HTR-8/SVneo (cell line): ENCODE measurements around the gene LEMD1.
A peak's percentile ranks its signal among the peaks of the same experiment; 100 is the strongest.
"Not testable (repeated sequence)": the region's sequence is repeated elsewhere in the genome, so short reads cannot be mapped to it uniquely, and the experiment has no call there.

Source experiments
- DNase-seq: peaks from one replicate; pipeline ENCODE4 v3.0.0; 2011; ENCODE audit warnings: low spot score, mixed read lengths; ENCODE audit not compliant: insufficient read length
- FAIRE-seq: peaks from 2 replicates; lab custom pipeline; 2011; peaks lifted over from hg19 to GRCh38; lab: Jason Lieb, UNC

LEMD1 gene

GRCh38 chr1:205387845-205388244 lies 34.0 kb downstream of the LEMD1 start:
- FAIRE-seq (no peak), DNase-seq (no peak)

GRCh38 chr1:205382990-205383389 lies 38.9 kb downstream of the LEMD1 start:
- FAIRE-seq, DNase-seq: not testable (repeated sequence)

- no peak for FAIRE-seq
Observed at GRCh38 chr1:205382561-205382960, 39.3 kb downstream of the LEMD1 start.

GRCh38 chr1:205381305-205381704 lies 40.6 kb downstream of the LEMD1 start:
- DNase-seq (no peak), FAIRE-seq (no peak)

More at GRCh38 chr1:205382561-205382960, 39.3 kb downstream of the LEMD1 start:
- no peak for DNase-seq

GRCh38 chr1:205380882-205381281 lies 41.0 kb downstream of the LEMD1 start:
- no peak for FAIRE-seq
- DNase-seq, result no peak

GRCh38 chr1:205379056-205379455 lies 42.8 kb downstream of the LEMD1 start:
- DNase-seq (no peak), FAIRE-seq (no peak)

- no peak for FAIRE-seq
- DNase-seq, result no peak
Observed at GRCh38 chr1:205377355-205377754, 44.5 kb downstream of the LEMD1 start.

GRCh38 chr1:205376739-205377138 lies 45.1 kb downstream of the LEMD1 start:
- FAIRE-seq (no peak), DNase-seq (no peak)

GRCh38 chr1:205375835-205376545 lies 45.9 kb downstream of the LEMD1 start:
- FAIRE-seq (no peak), DNase-seq (peak; percentile 54)

GRCh38 chr1:205374210-205375078 lies 47.4 kb downstream of the LEMD1 start:
- FAIRE-seq (no peak), DNase-seq (peak; percentile 47)

GRCh38 chr1:205373798-205374175 lies 48.1 kb downstream of the LEMD1 start:
- FAIRE-seq (no peak), DNase-seq (no peak)

- DNase-seq, result no peak
- FAIRE-seq, result no peak
Observed at GRCh38 chr1:205373022-205373797, 48.6 kb downstream of the LEMD1 start.

- no peak for FAIRE-seq
- DNase-seq, result no peak
Observed at GRCh38 chr1:205371871-205372660, 49.8 kb downstream of the LEMD1 start.

GRCh38 chr1:205370780-205371179 lies 51.1 kb downstream of the LEMD1 start:
- FAIRE-seq (no peak), DNase-seq (no peak)

- FAIRE-seq (no peak), DNase-seq (no peak)
Observed at GRCh38 chr1:205369701-205370123, 52.1 kb downstream of the LEMD1 start.

- FAIRE-seq (no peak), DNase-seq (no peak)
Observed at GRCh38 chr1:205368478-205368877, 53.4 kb downstream of the LEMD1 start.

GRCh38 chr1:205365945-205366463 lies 55.9 kb downstream of the LEMD1 start:
- DNase-seq (no peak), FAIRE-seq (no peak)

- not testable (repeated sequence) for FAIRE-seq
Observed at GRCh38 chr1:205365086-205365485, 56.8 kb downstream of the LEMD1 start.

GRCh38 chr1:205360891-205361290 lies 61.0 kb downstream of the LEMD1 start:
- FAIRE-seq (no peak), DNase-seq (no peak)

More at GRCh38 chr1:205365086-205365485, 56.8 kb downstream of the LEMD1 start:
- DNase-seq, result not testable (repeated sequence)
